Thoracic aorta (tissue), 2 donors: Measurements from ENCODE around the gene KCNIP2. TPM values are rescaled to one million over a fixed set of nuclear protein-coding genes. Genes with fewer than 3 reads are reported as not detected.

Experiments
- ATAC-seq: fragments of 150-250 bp; one replicate; pipeline ENCODE4 v1.8.0; 2017; ENCODE audit warnings: low read depth; ENCODE audit not compliant: insufficient number of reproducible peaks, low FRiP score
- DNase-seq: peaks from one replicate; pipeline ENCODE4 v3.0.0-alpha.2; 2020; ENCODE audit warnings: low spot score
- H3K27ac ChIP-seq, 2 donors: fragments of 200-600 bp; sonication (generic); 1 replicate in 1 of 2; 2 replicates in 1 of 2; pipeline ENCODE4 v1.5.1; 2016; ENCODE audit warnings: mild to moderate bottlenecking in 2 of 2, moderate library complexity in 2 of 2
- H3K27me3 ChIP-seq: fragments of 200-600 bp; sonication (generic); replicated peaks from 2 replicates; pipeline ENCODE4 v1.6.0; 2016; ENCODE audit warnings: mild to moderate bottlenecking; ENCODE audit not compliant: insufficient read depth
- H3K36me3 ChIP-seq: fragments of 200-600 bp; sonication (generic); one replicate; pipeline ENCODE4 v1.5.1; 2016
- H3K4me1 ChIP-seq, 2 donors: fragments of 200-600 bp; sonication (generic); 1 replicate in 1 of 2; 2 replicates in 1 of 2; pipeline versions ENCODE4 v1.5.1 to v1.6.0; 2016; ENCODE audit warnings: low read depth in 2 of 2, mild to moderate bottlenecking in 1 of 2; ENCODE audit not compliant: control insufficient read depth in 1 of 2
- H3K4me3 ChIP-seq: fragments of 200-600 bp; sonication (generic); 2 replicates; pipeline ENCODE4 v1.5.1; 2016; ENCODE audit warnings: mild to moderate bottlenecking
- H3K9me3 ChIP-seq: fragments of 200-600 bp; sonication (generic); 2 replicates; pipeline ENCODE4 v1.5.1; 2016
- total RNA-seq, 2 donors: library from RNA; depleted of rRNA; stranded (reverse); fragments of >200 nt; gene quantifications; one replicate each; pipeline versions ENCODE4 v1.1.0 to v1.2.3, GENCODE V29; 2016
- TF ChIP-seq, protein P1 (sequence below): fragments of 200-600 bp; sonication (generic); IDR thresholded peaks from one replicate; pipeline ENCODE4 v1.5.1; 2019; ENCODE audit warnings: antibody characterized with exemption

KCNIP2 gene
- total RNA-seq, 2 donors from 2014 or later = 1.1 to 1.2 TPM

DNA sequence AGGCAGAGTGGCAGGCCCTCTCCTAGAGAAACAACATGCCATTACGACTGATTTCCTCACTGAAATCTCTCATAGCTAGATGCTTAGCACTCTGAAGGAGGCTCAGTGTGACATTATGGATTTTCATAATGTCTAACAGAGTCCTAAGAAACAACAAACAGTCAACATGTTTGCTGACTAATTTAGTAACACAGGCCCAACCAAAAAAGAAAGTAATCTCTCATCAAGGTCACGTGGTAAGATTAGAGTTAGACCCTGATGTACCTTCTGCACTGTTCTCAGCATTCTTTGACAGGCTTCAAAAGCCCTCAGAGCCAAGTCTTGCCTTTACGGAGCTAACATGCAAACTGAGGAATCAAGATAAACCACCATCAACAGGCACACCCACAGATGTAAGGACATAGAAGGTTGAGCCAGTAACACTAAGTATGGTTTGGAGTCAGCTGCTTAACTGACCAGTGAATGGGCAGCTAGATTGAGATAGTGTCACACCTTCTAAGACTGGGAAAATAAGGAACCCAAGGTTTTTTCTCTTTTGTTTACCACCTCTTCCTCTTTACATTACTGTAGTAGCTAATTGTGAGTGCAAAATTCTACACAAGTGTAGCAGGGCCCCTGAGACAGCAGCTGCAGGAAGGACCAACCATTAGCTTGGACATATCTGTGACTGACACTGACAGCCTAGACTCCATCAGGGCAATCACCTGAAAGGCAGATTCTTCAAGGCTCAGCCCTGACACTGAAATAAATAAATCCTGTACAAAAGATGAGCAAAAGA, 15.3 kb upstream of the KCNIP2 start:
- Histone ChIP-seq H3K4me3 (no peak overlapping the region), H3K9me3 (no peaks in the 10 kb centered on the region), H3K36me3 (peaks cover 2% of the 10 kb centered on the region), H3K27ac (no peak overlapping the region), H3K4me1 (no peaks in the 10 kb centered on the region), H3K27me3 (no peaks in the 10 kb centered on the region)
- no peak for ATAC-seq
- no peak for DNase-seq
- TF ChIP-seq, protein P1, sequence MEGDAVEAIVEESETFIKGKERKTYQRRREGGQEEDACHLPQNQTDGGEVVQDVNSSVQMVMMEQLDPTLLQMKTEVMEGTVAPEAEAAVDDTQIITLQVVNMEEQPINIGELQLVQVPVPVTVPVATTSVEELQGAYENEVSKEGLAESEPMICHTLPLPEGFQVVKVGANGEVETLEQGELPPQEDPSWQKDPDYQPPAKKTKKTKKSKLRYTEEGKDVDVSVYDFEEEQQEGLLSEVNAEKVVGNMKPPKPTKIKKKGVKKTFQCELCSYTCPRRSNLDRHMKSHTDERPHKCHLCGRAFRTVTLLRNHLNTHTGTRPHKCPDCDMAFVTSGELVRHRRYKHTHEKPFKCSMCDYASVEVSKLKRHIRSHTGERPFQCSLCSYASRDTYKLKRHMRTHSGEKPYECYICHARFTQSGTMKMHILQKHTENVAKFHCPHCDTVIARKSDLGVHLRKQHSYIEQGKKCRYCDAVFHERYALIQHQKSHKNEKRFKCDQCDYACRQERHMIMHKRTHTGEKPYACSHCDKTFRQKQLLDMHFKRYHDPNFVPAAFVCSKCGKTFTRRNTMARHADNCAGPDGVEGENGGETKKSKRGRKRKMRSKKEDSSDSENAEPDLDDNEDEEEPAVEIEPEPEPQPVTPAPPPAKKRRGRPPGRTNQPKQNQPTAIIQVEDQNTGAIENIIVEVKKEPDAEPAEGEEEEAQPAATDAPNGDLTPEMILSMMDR = no peak

DNA sequence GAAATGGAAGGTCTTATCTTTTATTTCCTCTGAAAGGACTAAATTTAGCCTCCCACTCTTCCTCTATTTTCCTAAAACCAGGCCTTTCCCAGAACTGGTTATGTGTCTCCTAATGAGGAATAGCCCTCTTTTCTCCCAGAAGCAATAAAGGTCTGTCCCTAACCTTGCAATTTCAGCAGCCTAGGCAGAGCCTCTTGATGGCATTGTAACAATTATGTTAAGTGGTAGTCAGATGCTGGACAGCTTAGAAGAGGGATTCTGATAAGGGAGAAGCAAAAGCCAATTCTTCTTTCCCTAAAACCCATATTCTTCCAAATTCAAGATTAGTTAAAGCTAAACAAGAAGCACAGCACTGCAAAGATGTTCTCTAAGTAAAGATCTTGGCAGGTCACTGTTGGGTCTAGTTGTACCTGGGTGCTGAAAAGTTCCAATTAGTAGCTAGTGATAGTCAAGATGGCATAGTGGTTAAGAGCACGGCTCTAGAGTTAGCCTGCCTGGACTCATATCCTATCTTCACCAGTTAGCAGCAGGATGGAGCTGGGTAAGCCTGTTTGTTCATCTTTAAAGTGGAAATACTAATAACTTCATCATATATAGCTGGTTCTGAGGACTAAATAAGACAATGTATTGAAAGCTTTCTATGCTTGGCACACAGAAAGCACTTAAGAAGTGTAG, 14.3 kb upstream of the KCNIP2 start:
- ATAC-seq (no peak), DNase-seq (no peak)
- H3K4me1 ChIP-seq = no peaks in the 10 kb centered on the region
- peaks cover 2% of the 10 kb centered on the region for H3K36me3 ChIP-seq
- TF ChIP-seq, protein P1 = no peak
- no peaks in the 10 kb centered on the region for H3K9me3 ChIP-seq
- no peak overlapping the region for H3K4me3 ChIP-seq
- H3K27ac ChIP-seq = no peak overlapping the region
- H3K27me3 ChIP-seq = no peaks in the 10 kb centered on the region

DNA sequence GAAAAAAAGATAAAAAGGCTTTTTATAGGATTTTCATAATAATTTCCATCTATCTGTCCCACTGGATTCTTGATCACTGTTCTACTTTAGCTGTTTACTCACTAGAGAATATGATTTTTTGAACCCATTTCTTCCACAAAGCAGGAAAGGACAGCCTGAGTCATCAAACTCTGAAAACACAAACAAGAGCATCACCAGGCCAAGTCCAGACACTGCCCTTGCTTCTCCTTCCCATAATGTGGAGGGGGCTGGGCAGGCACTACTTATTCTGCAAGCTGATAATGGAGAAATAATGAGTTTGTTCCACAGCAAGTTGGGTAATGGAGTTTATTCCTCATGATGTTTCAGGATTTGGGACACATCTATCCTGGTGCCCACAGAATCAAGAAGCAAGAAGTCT, 13.0 kb upstream of the KCNIP2 start:
- ATAC-seq (no peak), DNase-seq (no peak)
- H3K27me3 ChIP-seq = no peaks in the 10 kb centered on the region
- TF ChIP-seq, protein P1 = no peak
- no peak overlapping the region for H3K4me3 ChIP-seq
- no peak overlapping the region for H3K27ac ChIP-seq
- no peaks in the 10 kb centered on the region for H3K9me3 ChIP-seq
- H3K4me1 ChIP-seq = peaks cover 0 to 7% of the 10 kb centered on the region in 2 donors
- peaks cover 2% of the 10 kb centered on the region for H3K36me3 ChIP-seq

DNA sequence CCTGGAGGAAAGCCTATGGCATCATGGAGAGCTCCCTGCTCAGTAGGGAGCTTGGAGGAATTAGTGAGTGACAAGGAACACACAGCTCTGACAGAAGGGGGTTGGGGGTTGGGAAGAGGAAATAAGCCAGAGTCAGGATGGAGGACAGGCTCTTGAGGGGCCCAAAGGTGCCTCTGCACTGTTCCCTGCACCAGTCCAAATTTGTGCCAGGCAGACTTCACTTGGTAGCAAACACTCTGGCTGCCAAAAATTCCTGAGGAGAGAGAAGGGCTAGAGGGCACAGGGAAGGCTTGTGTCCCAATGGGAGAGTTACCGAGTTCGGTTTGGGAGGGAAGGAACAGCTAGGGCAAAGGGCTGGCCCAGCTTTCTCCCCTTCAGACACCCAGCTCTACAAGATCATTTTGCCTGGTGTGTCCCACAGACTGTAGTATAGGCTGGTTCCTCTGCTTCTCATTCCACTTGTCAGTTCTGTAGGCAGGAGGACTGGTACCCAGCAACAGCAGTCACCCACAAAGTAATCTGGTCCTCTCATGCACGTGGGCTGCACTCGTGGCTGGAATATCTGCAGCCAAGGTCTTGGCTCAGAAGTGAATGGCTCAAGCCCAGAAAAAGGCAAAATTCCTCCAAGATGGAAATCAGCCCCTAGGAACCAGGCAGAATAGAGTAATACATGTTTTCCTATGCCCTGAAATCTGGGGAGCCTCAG, 8.0 kb upstream of the KCNIP2 start:
- TF ChIP-seq, protein P1 = no peak
- Histone ChIP-seq H3K36me3 (peaks cover 8% of the 10 kb centered on the region), H3K27me3 (no peaks in the 10 kb centered on the region), H3K9me3 (no peaks in the 10 kb centered on the region), H3K27ac (no peak overlapping the region), H3K4me1 (peaks cover 0 to 14% of the 10 kb centered on the region in 2 donors), H3K4me3 (no peak overlapping the region)
- DNase-seq (no peak), ATAC-seq (no peak)

DNA sequence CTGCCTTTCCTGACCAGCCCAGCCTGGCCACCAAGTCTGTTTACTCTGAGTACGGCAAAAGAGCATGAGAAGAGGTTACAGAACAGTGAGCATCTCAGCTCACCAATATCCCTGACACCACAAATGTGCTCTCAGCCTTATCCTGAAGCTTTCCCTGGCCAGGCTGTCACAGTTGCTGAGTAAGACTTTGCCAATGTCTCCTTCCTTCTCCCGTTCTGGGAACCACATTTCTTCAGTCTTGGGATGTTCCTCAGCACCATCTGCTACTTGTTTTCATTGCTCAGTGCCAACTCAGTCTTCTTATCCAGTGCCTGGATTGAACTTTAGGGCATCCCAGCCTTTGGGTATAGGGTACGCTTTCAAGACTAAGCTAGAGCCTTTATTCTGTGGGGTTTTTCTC, 7.1 kb upstream of the KCNIP2 start:
- peaks cover 8% of the 10 kb centered on the region for H3K36me3 ChIP-seq
- no peak overlapping the region for H3K27ac ChIP-seq
- H3K27me3 ChIP-seq = no peaks in the 10 kb centered on the region
- H3K4me1 ChIP-seq = peaks cover 0 to 14% of the 10 kb centered on the region in 2 donors
- no peak for DNase-seq
- H3K4me3 ChIP-seq = no peak overlapping the region
- no peaks in the 10 kb centered on the region for H3K9me3 ChIP-seq
- no peak for ATAC-seq
- TF ChIP-seq, protein P1 = no peak
